T-cell (primary cell): ENCODE measurements around the gene SYPL1. TPM values are rescaled to one million over a fixed set of nuclear protein-coding genes. Genes with fewer than 3 reads are reported as not detected.

ENCODE experiments used
- ATAC-seq, 4 experiments: fragments of 200-7000 bp in 3 of 4; fragments of 150-1000 bp in 1 of 4; cut with Tn5 transposase; replicated peaks in 1 of 4; 1 replicate in 3 of 4; 2 replicates in 1 of 4; pipeline ENCODE4 v1.10.0; 2021; ENCODE audit warnings: moderate library complexity in 3 of 4, mild to moderate bottlenecking in 2 of 4, moderate number of reproducible peaks in 1 of 4
- CTCF ChIA-PET, 2 donors: fragments of 300-600 bp; sonication (Branson Sonifier 250); formaldehyde crosslinking; loops; one replicate each; lab custom pipeline; 2022; ENCODE audit warnings: antibody characterized with exemption in 2 of 2; lab: Charles Lee
- POLR2A ChIA-PET, 2 donors: fragments of 300-600 bp; sonication (Branson Sonifier 250); formaldehyde crosslinking; loops; one replicate each; lab custom pipeline; 2022; ENCODE audit warnings: antibody characterized with exemption in 2 of 2; lab: Charles Lee
- DNase-seq, 35 experiments: peaks; one replicate each; pipeline versions ENCODE4 v3.0.0 to v3.0.0-alpha.2; 2013 to 2023
- H3K27ac ChIP-seq: one replicate; pipeline ENCODE4 v1.5.1; 2013; ENCODE audit warnings: low read length
- H3K27me3 ChIP-seq, 2 experiments: replicated peaks in 1 of 2; 1 replicate in 1 of 2; 2 replicates in 1 of 2; pipeline versions ENCODE4 v1.6.1 to v1.7.0; 2013; ENCODE audit warnings: low read length in 1 of 2, mixed read lengths in 1 of 2; ENCODE audit not compliant: control insufficient read depth in 2 of 2, insufficient read depth in 2 of 2; ENCODE audit errors: extremely low read depth in 1 of 2
- H3K36me3 ChIP-seq, 2 donors: 1 replicate in 1 of 2; 2 replicates in 1 of 2; pipeline versions ENCODE4 v1.6.1 to v1.7.0; 2013; ENCODE audit warnings: low read length in 1 of 2; ENCODE audit not compliant: control insufficient read depth in 2 of 2, insufficient read depth in 1 of 2; ENCODE audit errors: extremely low read depth in 1 of 2
- H3K4me1 ChIP-seq, 2 experiments: 1 replicate in 1 of 2; 2 replicates in 1 of 2; pipeline versions ENCODE4 v1.6.1 to v1.7.0; 2013; ENCODE audit warnings: low read length in 2 of 2, mixed read lengths in 1 of 2; ENCODE audit not compliant: insufficient read depth in 2 of 2, control insufficient read depth in 1 of 2; ENCODE audit errors: extremely low read depth in 1 of 2
- H3K4me3 ChIP-seq, 2 donors: 1 replicate in 1 of 2; 2 replicates in 1 of 2; pipeline versions ENCODE4 v1.5.1 to v1.7.0; 2013; ENCODE audit warnings: mild to moderate bottlenecking in 2 of 2, low read length in 1 of 2, moderate library complexity in 1 of 2; ENCODE audit not compliant: control insufficient read depth in 1 of 2; ENCODE audit errors: extremely low read depth in 1 of 2
- H3K9me3 ChIP-seq: 2 replicates; pipeline ENCODE4 v1.7.0; 2013
- H3K27ac Mint-ChIP-seq, 2 donors: one replicate each; pipeline ENCODE4 v1.8.0; 2020 to 2021; ENCODE audit warnings: mild to moderate bottlenecking in 2 of 2, mixed read lengths in 2 of 2
- H3K27me3 Mint-ChIP-seq, 2 donors: one replicate each; pipeline ENCODE4 v1.8.0; 2021 to 2022; ENCODE audit warnings: mixed read lengths in 2 of 2
- H3K36me3 Mint-ChIP-seq: one replicate; pipeline ENCODE4 v1.8.0; 2021; ENCODE audit warnings: mixed read lengths
- H3K4me1 Mint-ChIP-seq, 3 donors: one replicate each; pipeline ENCODE4 v1.8.0; 2020 to 2022; ENCODE audit warnings: mixed read lengths in 3 of 3, mild to moderate bottlenecking in 1 of 3
- H3K4me3 Mint-ChIP-seq, 3 donors: one replicate each; pipeline ENCODE4 v1.8.0; 2020 to 2022; ENCODE audit warnings: mild to moderate bottlenecking in 3 of 3, mixed read lengths in 3 of 3, moderate library complexity in 3 of 3
- H3K9me3 Mint-ChIP-seq, 3 donors: one replicate each; pipeline ENCODE4 v1.8.0; 2020 to 2022; ENCODE audit warnings: mixed read lengths in 3 of 3
- WGBS: methylation state at CpG from one replicate; pipeline ENCODE4 v1.1.5; 2013; ENCODE audit warnings: missing lambda C conversion rate; ENCODE audit not compliant: insufficient coverage; 5-methylcytosine and 5-hydroxymethylcytosine counted together
- total RNA-seq, 35 experiments: library from RNA in 6 of 35; stranded (reverse) in 6 of 35; fragments of 120-200 nt in 1 of 35; gene quantifications; one replicate each; pipeline versions ENCODE4 v1.2.1 to v1.2.4 and lab custom pipeline; 2013 to 2026

SYPL1 gene
- total RNA-seq, 5 donors from 2014 or later (not counting 1 experiment from before 2014, with no cell fraction given): 36.5 to 44.7 (median 42.6) TPM

- H3K27ac ChIP-seq: no peak overlapping the region
- Mint-ChIP-seq H3K27ac (no peak overlapping the region), H3K36me3 (no peaks in the 10 kb centered on the region), H3K4me1 (no peaks in the 10 kb centered on the region), H3K4me3 (no peak overlapping the region), H3K27me3 (peaks cover 0 to 6% of the 10 kb centered on the region in 2 donors), H3K9me3 (no peaks in the 10 kb centered on the region)
- H3K4me1 ChIP-seq: no peaks in the 10 kb centered on the region
- DNase-seq: no peak
- H3K27me3 ChIP-seq: peaks cover 0 to 6% of the 10 kb centered on the region in 2 experiments
- WGBS: 100% methylated on average over 1 of the region's 3 CpGs
- ChIA-PET POLR2A (no interaction called here), CTCF (no interaction called here)
- H3K9me3 ChIP-seq: no peaks in the 10 kb centered on the region
- no peaks in the 10 kb centered on the region for H3K36me3 ChIP-seq
- H3K4me3 ChIP-seq: no peak overlapping the region
- no peak for ATAC-seq
These were observed 22.1 kb upstream of the SYPL1 start for GRCh38 chr7:106134241-106134640.

- Mint-ChIP-seq H3K36me3 (no peaks in the 10 kb centered on the region), H3K27ac (no peak overlapping the region), H3K27me3 (peaks cover 0 to 4% of the 10 kb centered on the region in 2 donors), H3K9me3 (no peaks in the 10 kb centered on the region), H3K4me1 (peaks cover 11 to 22% (median 15%) of the 10 kb centered on the region in 3 donors), H3K4me3 (no peak overlapping the region)
- peaks cover 0 to 2% of the 10 kb centered on the region in 2 experiments for H3K4me1 ChIP-seq
- no peaks in the 10 kb centered on the region for H3K9me3 ChIP-seq
- peaks cover 0 to 6% of the 10 kb centered on the region in 2 experiments for H3K27me3 ChIP-seq
- no peak for ATAC-seq
- H3K36me3 ChIP-seq: no peaks in the 10 kb centered on the region
- CTCF ChIA-PET: no interaction called here
- H3K27ac ChIP-seq: no peak overlapping the region
- WGBS: 87% methylated on average over 3 of the region's 3 CpGs
- no peak overlapping the region for H3K4me3 ChIP-seq
- POLR2A ChIA-PET: no interaction called here
- no peak for DNase-seq
These were observed 17.2 kb upstream of the SYPL1 start for GRCh38 chr7:106129291-106129690.

GRCh38 chr7:106128836-106129235 is 16.7 kb upstream of the SYPL1 start:
- Histone ChIP-seq H3K4me1 (peaks cover 0 to 2% of the 10 kb centered on the region in 2 experiments), H3K9me3 (no peaks in the 10 kb centered on the region), H3K27ac (no peak overlapping the region), H3K36me3 (no peaks in the 10 kb centered on the region), H3K27me3 (peaks cover 0 to 6% of the 10 kb centered on the region in 2 experiments), H3K4me3 (no peak overlapping the region)
- no peaks in the 10 kb centered on the region for H3K9me3 Mint-ChIP-seq
- peaks cover 0 to 5% of the 10 kb centered on the region in 2 donors for H3K27me3 Mint-ChIP-seq
- no peak for ATAC-seq
- no peak overlapping the region for H3K4me3 Mint-ChIP-seq
- ChIA-PET POLR2A (no interaction called here), CTCF (interaction anchor here in 1 of 2 donors (0.6 kb wide), 1 partner anchor 46 kb away, joined by 4 read pairs; no protein-coding TSS in a partner anchor)
- DNase-seq: no peak
- H3K27ac Mint-ChIP-seq: no peak overlapping the region
- WGBS: no CpG with 5 or more reads among the region's 1 CpG
- H3K36me3 Mint-ChIP-seq: no peaks in the 10 kb centered on the region
- peaks cover 11 to 22% (median 15%) of the 10 kb centered on the region in 3 donors for H3K4me1 Mint-ChIP-seq

- H3K36me3 ChIP-seq: no peaks in the 10 kb centered on the region
- Mint-ChIP-seq H3K4me3 (no peak overlapping the region), H3K9me3 (no peaks in the 10 kb centered on the region), H3K27ac (no peak overlapping the region), H3K27me3 (peaks cover 0 to 4% of the 10 kb centered on the region in 2 donors), H3K36me3 (no peaks in the 10 kb centered on the region), H3K4me1 (peaks cover 11 to 22% (median 15%) of the 10 kb centered on the region in 3 donors)
- H3K9me3 ChIP-seq: no peaks in the 10 kb centered on the region
- POLR2A ChIA-PET: interaction anchor here in 1 of 2 donors (0.6 kb wide), 1 partner anchor 45 kb away, joined by 8 read pairs; no protein-coding TSS in a partner anchor
- CTCF ChIA-PET: interaction anchor here (0.6 to 0.7 kb wide), 2 partner anchors 24 to 45 kb away, joined by 4 to 5 read pairs; no protein-coding TSS in a partner anchor
- 100% methylated on average over 1 of the region's 5 CpGs for WGBS
- no peak for ATAC-seq
- peaks cover 0 to 1% of the 10 kb centered on the region in 2 experiments for H3K27me3 ChIP-seq
- no peak for DNase-seq
- no peak overlapping the region for H3K4me3 ChIP-seq
- H3K27ac ChIP-seq: no peak overlapping the region
- H3K4me1 ChIP-seq: peaks cover 0 to 2% of the 10 kb centered on the region in 2 experiments
These were observed 16.1 kb upstream of the SYPL1 start for GRCh38 chr7:106127984-106128780.

GRCh38 chr7:106126170-106126938 is 14.2 kb upstream of the SYPL1 start:
- H3K27ac Mint-ChIP-seq: peak overlapping the region in 1 of 2 donors; percentile 41
- H3K4me1 ChIP-seq: peaks cover 0 to 2% of the 10 kb centered on the region in 2 experiments
- peak overlapping the region; percentile 44 to 65 (median 54) for H3K4me3 Mint-ChIP-seq
- H3K27ac ChIP-seq: no peak overlapping the region
- no peaks in the 10 kb centered on the region for H3K36me3 Mint-ChIP-seq
- no peaks in the 10 kb centered on the region for H3K27me3 ChIP-seq
- no peaks in the 10 kb centered on the region for H3K36me3 ChIP-seq
- peak; percentile 71 to 96 (median 88) for ATAC-seq
- H3K9me3 Mint-ChIP-seq: no peaks in the 10 kb centered on the region
- DNase-seq: peak in 31 of 35 experiments; percentile 5 to 61 (median 36)
- H3K9me3 ChIP-seq: no peaks in the 10 kb centered on the region
- ChIA-PET CTCF (interaction anchor here (0.6 to 1.7 kb wide), 13 partner anchors 11 to 595 kb away, joined by 3 to 10 read pairs (median 4); no protein-coding TSS in a partner anchor), POLR2A (interaction anchor here (0.5 to 0.8 kb wide), 4 partner anchors 12 to 520 kb away, joined by 3 to 7 read pairs (median 3); no protein-coding TSS in a partner anchor)
- peaks cover 0 to 1% of the 10 kb centered on the region in 2 donors for H3K27me3 Mint-ChIP-seq
- WGBS: 100% methylated on average over 1 of the region's 7 CpGs
- H3K4me3 ChIP-seq: no peak overlapping the region
- peaks cover 15 to 22% (median 18%) of the 10 kb centered on the region in 3 donors for H3K4me1 Mint-ChIP-seq

GRCh38 chr7:106125417-106125816 is 13.3 kb upstream of the SYPL1 start:
- Histone ChIP-seq H3K9me3 (no peaks in the 10 kb centered on the region), H3K27me3 (no peaks in the 10 kb centered on the region), H3K4me1 (peaks cover 0 to 2% of the 10 kb centered on the region in 2 experiments), H3K27ac (no peak overlapping the region), H3K36me3 (no peaks in the 10 kb centered on the region), H3K4me3 (no peak overlapping the region)
- ATAC-seq: no peak
- no peak overlapping the region for H3K27ac Mint-ChIP-seq
- no peak overlapping the region for H3K4me3 Mint-ChIP-seq
- H3K27me3 Mint-ChIP-seq: peaks cover 0 to 1% of the 10 kb centered on the region in 2 donors
- ChIA-PET CTCF (interaction anchor here (1.4 to 1.7 kb wide), 3 partner anchors 29 to 69 kb away, joined by 4 to 10 read pairs (median 5); no protein-coding TSS in a partner anchor), POLR2A (no interaction called here)
- 98% methylated on average over 4 of the region's 4 CpGs for WGBS
- H3K9me3 Mint-ChIP-seq: no peaks in the 10 kb centered on the region
- no peak for DNase-seq
- no peaks in the 10 kb centered on the region for H3K36me3 Mint-ChIP-seq
- H3K4me1 Mint-ChIP-seq: peaks cover 16 to 26% (median 22%) of the 10 kb centered on the region in 3 donors
